ENCODE measurements around the gene CFAP251. TPM values are rescaled to one million over a fixed set of nuclear protein-coding genes. Genes with fewer than 3 reads are reported as not detected.

CFAP251 gene
- polyA plus RNA-seq, 3 donors: 0.08 to 0.17 TPM; not detected in 1

GRCh38 chr12:121974026-121974985 is 55.9 kb downstream of the CFAP251 start:
- H3K27ac Mint-ChIP-seq: no peak overlapping the region
- H3K27ac ChIP-seq (ENCODE audit: low read depth in 1 of 2, low read length in 2 of 2): no peak overlapping the region
- no peak overlapping the region for H2AFZ ChIP-seq (ENCODE audit: insufficient read depth, low read depth, low read length, poor library complexity, severe bottlenecking)
- 64% methylated on average over 2 of the region's 13 CpGs for WGBS (ENCODE audit: insufficient coverage)
- DNase-seq: no peak
- H3K4me3 Mint-ChIP-seq: no peak overlapping the region
- no peaks in the 10 kb centered on the region for H3K36me3 Mint-ChIP-seq
- no peaks in the 10 kb centered on the region for H3K27me3 ChIP-seq (ENCODE audit: control insufficient read depth in 2 of 2, insufficient read depth in 2 of 2, low read length in 2 of 2)
- peaks cover 6 to 16% (median 13%) of the 10 kb centered on the region in 7 donors for H3K9me3 Mint-ChIP-seq
- H3K36me3 ChIP-seq (replicated peaks in 1 of 2; ENCODE audit: control insufficient read depth in 1 of 2, insufficient read depth in 2 of 2, low read length in 2 of 2): no peaks in the 10 kb centered on the region
- H3K4me2 ChIP-seq (replicated peaks; ENCODE audit: extremely low read depth, low read length, poor library complexity, severe bottlenecking): no peak overlapping the region
- H3K27me3 Mint-ChIP-seq (ENCODE audit: low read depth in 3 of 3): peaks cover 0 to 2% (median 0%) of the 10 kb centered on the region in 3 donors
- peaks cover 11 to 16% of the 10 kb centered on the region in 2 donors for H3K4me1 ChIP-seq (ENCODE audit: control insufficient read depth in 1 of 2, insufficient read depth in 2 of 2, low read length in 2 of 2)
- H3K4me1 Mint-ChIP-seq: peaks cover 17% of the 10 kb centered on the region
- H3K4me3 ChIP-seq (replicated peaks in 1 of 3; ENCODE audit: low read depth in 2 of 3, low read length in 3 of 3): no peak overlapping the region
- H3K9me3 ChIP-seq (replicated peaks in 1 of 2; ENCODE audit: control insufficient read depth in 1 of 2, insufficient read depth in 1 of 2, low read length in 2 of 2): peaks cover 5 to 7% of the 10 kb centered on the region in 2 donors
- no peaks in the 10 kb centered on the region for H3K79me2 ChIP-seq (ENCODE audit: insufficient read depth, low read length)
- no peak overlapping the region for H3K9ac ChIP-seq (ENCODE audit: insufficient read depth, low read length, poor library complexity, severe bottlenecking)
- intact Hi-C loops (cut with micrococcal nuclease): no loop called here
- H4K20me1 ChIP-seq (ENCODE audit: insufficient read depth, low read length): no peaks in the 10 kb centered on the region
- TF ChIP-seq CTCF (IDR thresholded peaks at IDR 0.05): no peak

GRCh38 chr12:121975021-121975420 is 56.6 kb downstream of the CFAP251 start:
- H3K36me3 Mint-ChIP-seq: no peaks in the 10 kb centered on the region
- Histone ChIP-seq H4K20me1 (ENCODE audit: insufficient read depth, low read length) (no peaks in the 10 kb centered on the region), H3K9me3 (replicated peaks in 1 of 2; ENCODE audit: control insufficient read depth in 1 of 2, insufficient read depth in 1 of 2, low read length in 2 of 2) (peaks cover 5 to 7% of the 10 kb centered on the region in 2 donors), H3K9ac (ENCODE audit: insufficient read depth, low read length, poor library complexity, severe bottlenecking) (no peak overlapping the region), H3K79me2 (ENCODE audit: insufficient read depth, low read length) (no peaks in the 10 kb centered on the region), H3K4me1 (ENCODE audit: control insufficient read depth in 1 of 2, insufficient read depth in 2 of 2, low read length in 2 of 2) (peaks cover 15 to 19% of the 10 kb centered on the region in 2 donors), H3K27me3 (ENCODE audit: control insufficient read depth in 2 of 2, insufficient read depth in 2 of 2, low read length in 2 of 2) (no peaks in the 10 kb centered on the region), H3K4me2 (replicated peaks; ENCODE audit: extremely low read depth, low read length, poor library complexity, severe bottlenecking) (no peak overlapping the region), H3K36me3 (replicated peaks in 1 of 2; ENCODE audit: control insufficient read depth in 1 of 2, insufficient read depth in 2 of 2, low read length in 2 of 2) (no peaks in the 10 kb centered on the region), H3K4me3 (replicated peaks in 1 of 3; ENCODE audit: low read depth in 2 of 3, low read length in 3 of 3) (no peak overlapping the region), H2AFZ (ENCODE audit: insufficient read depth, low read depth, low read length, poor library complexity, severe bottlenecking) (no peak overlapping the region), H3K27ac (ENCODE audit: low read depth in 1 of 2, low read length in 2 of 2) (no peak overlapping the region)
- H3K4me3 Mint-ChIP-seq: no peak overlapping the region
- 98% methylated on average over 5 of the region's 6 CpGs for WGBS (ENCODE audit: insufficient coverage)
- peaks cover 6 to 16% (median 13%) of the 10 kb centered on the region in 7 donors for H3K9me3 Mint-ChIP-seq
- intact Hi-C loops (cut with micrococcal nuclease): no loop called here
- no peak overlapping the region for H3K27ac Mint-ChIP-seq
- DNase-seq: no peak
- H3K4me1 Mint-ChIP-seq: peaks cover 16% of the 10 kb centered on the region
- no peak for TF ChIP-seq CTCF (IDR thresholded peaks at IDR 0.05)
- H3K27me3 Mint-ChIP-seq (ENCODE audit: low read depth in 3 of 3): peaks cover 0 to 2% (median 0%) of the 10 kb centered on the region in 3 donors

Measured in CD14-positive monocyte (primary cell).